Sigmoid colon (tissue), 3 donors: Measurements from ENCODE around the gene CAST.

Experiments
- CTCF ChIP-seq, 4 experiments: fragments of 450-650 bp in 3 of 4; fragments of 200-600 bp in 1 of 4; IDR thresholded peaks; one replicate each; pipeline ENCODE4 v1.5.1; 2016 to 2019; ENCODE audit warnings: antibody characterized with exemption in 4 of 4, mild to moderate bottlenecking in 3 of 4, moderate library complexity in 2 of 4
- POLR2A ChIP-seq, 2 donors: fragments of 450-650 bp; IDR thresholded peaks; one replicate each; pipeline ENCODE4 v1.6.1; 2016; ENCODE audit warnings: antibody characterized with exemption in 2 of 2, mild to moderate bottlenecking in 2 of 2, moderate library complexity in 2 of 2

GRCh38 chr5:96638561-96638960, 23.6 kb upstream of the CAST start:
- no peak for TF ChIP-seq POLR2A (IDR thresholded peaks at IDR 0.05)
- TF ChIP-seq CTCF (IDR thresholded peaks at IDR 0.05), result no peak
